GM12878 (cell line): Measurements from ENCODE around the gene ADGRL2. TPM values are rescaled to one million over a fixed set of nuclear protein-coding genes. Genes with fewer than 3 reads are reported as not detected.

Experiments
- ATAC-seq: fragments of 200-7000 bp; cut with Tn5 transposase; 3 replicates; pipeline ENCODE4 v1.9.1; 2020; ENCODE audit warnings: mild to moderate bottlenecking, moderate library complexity
- BruUV-seq: library from RNA; stranded (reverse); fragments of 400-500 nt; replicated peaks from 2 replicates; lab custom pipeline; 2021; lab: Mats Ljungman, UMichigan
- CTCF ChIA-PET: fragments of 300-600 bp; sonication (Branson Sonifier 250); formaldehyde crosslinking; extraction: SDS; loops from one replicate; lab custom pipeline; 2021; ENCODE audit warnings: inconsistent platforms; lab: Yijun Ruan, JAX
- POLR2A ChIA-PET: fragments of 350-600 bp; formaldehyde crosslinking; extraction: SDS; loops from one replicate; lab custom pipeline; 2021; ENCODE audit warnings: inconsistent platforms; lab: Charles Lee
- RAD21 ChIA-PET: fragments of 300-600 bp; sonication (Branson Sonifier 250); formaldehyde crosslinking; loops from one replicate; lab custom pipeline; 2023; ENCODE audit warnings: antibody characterized with exemption; ENCODE audit not compliant: unreplicated experiment; lab: Charles Lee
- SMC1A ChIA-PET: fragments of 300-600 bp; sonication (Branson Sonifier 250); formaldehyde crosslinking; loops from one replicate; lab custom pipeline; 2023; ENCODE audit not compliant: unreplicated experiment, uncharacterized antibody; lab: Charles Lee
- DNase-seq: peaks from one replicate; pipeline ENCODE4 v3.0.0-alpha.2; 2011; ENCODE audit warnings: low read depth, low spot score
- FAIRE-seq: peaks from 3 replicates; lab custom pipeline; 2011; peaks lifted over from hg19 to GRCh38; lab: Jason Lieb, UNC
- H2AFZ ChIP-seq: 2 replicates; pipeline ENCODE4 v1.6.0; 2011; ENCODE audit warnings: low read depth, low read length, control low read depth; ENCODE audit not compliant: control insufficient read depth
- H3K27ac ChIP-seq: 2 replicates; pipeline ENCODE4 v1.5.1; 2011; ENCODE audit warnings: control low read depth; ENCODE audit not compliant: control insufficient read depth, insufficient read depth
- H3K27me3 ChIP-seq, 2 experiments: replicated peaks in 1 of 2; 2 replicates each; pipeline versions ENCODE4 v1.6.0 to v1.6.1; 2011; ENCODE audit warnings: low read length in 1 of 2; ENCODE audit not compliant: control insufficient read depth in 2 of 2, insufficient read depth in 2 of 2
- H3K36me3 ChIP-seq, 2 experiments: 2 replicates each; pipeline ENCODE4 v1.5.1; 2011; ENCODE audit warnings: low read length in 1 of 2; ENCODE audit not compliant: control insufficient read depth in 2 of 2, insufficient read depth in 2 of 2
- H3K4me1 ChIP-seq: 2 replicates; pipeline ENCODE4 v1.6.1; 2011; ENCODE audit warnings: mild to moderate bottlenecking, low read length, moderate library complexity, mixed read lengths; ENCODE audit not compliant: control insufficient read depth, insufficient read depth
- H3K4me2 ChIP-seq: 2 replicates; pipeline ENCODE4 v1.6.0; 2011; ENCODE audit warnings: control low read depth; ENCODE audit not compliant: control insufficient read depth, insufficient read depth
- H3K4me3 ChIP-seq: fragments of 200-600 bp; sonication (generic); 2 replicates; pipeline ENCODE4 v1.5.1; 2016
- H3K79me2 ChIP-seq: 2 replicates; pipeline ENCODE4 v1.6.0; 2011; ENCODE audit warnings: low read length; ENCODE audit not compliant: control insufficient read depth, insufficient read depth
- H3K9ac ChIP-seq: 2 replicates; pipeline ENCODE4 v1.8.0; 2011; ENCODE audit warnings: low read length, control low read depth, mixed read lengths; ENCODE audit not compliant: control insufficient read depth, insufficient read depth
- H3K9me3 ChIP-seq: replicated peaks from 3 replicates; pipeline ENCODE4 v1.5.1; 2011; ENCODE audit warnings: mild to moderate bottlenecking, low read length; ENCODE audit not compliant: control insufficient read depth, insufficient read depth
- H4K20me1 ChIP-seq: 2 replicates; pipeline ENCODE4 v1.6.0; 2011; ENCODE audit not compliant: control insufficient read depth, insufficient read depth
- CBFB ChIP-seq: IDR thresholded peaks from 2 replicates; pipeline ENCODE4 v1.6.1; 2016; ENCODE audit warnings: antibody characterized with exemption, low read depth
- FOXM1 ChIP-seq: IDR thresholded peaks from 2 replicates; pipeline ENCODE4 v1.6.1; 2012; ENCODE audit warnings: low read depth, mild to moderate bottlenecking, inconsistent platforms, low read length, moderate library complexity
- HCFC1 ChIP-seq: fragments of 150-350 bp; IDR thresholded peaks from 2 replicates; pipeline ENCODE4 v1.6.1; 2014; ENCODE audit warnings: low read length
- JUND ChIP-seq: IDR thresholded peaks from 2 replicates; pipeline ENCODE4 v1.6.1; 2012; ENCODE audit warnings: low read depth, mild to moderate bottlenecking, low read length, improper control_type of control experiment, moderate library complexity
- RB1 ChIP-seq: fragments of 450-650 bp; formaldehyde crosslinking; IDR thresholded peaks from 2 replicates; pipeline ENCODE4 v1.6.1; 2017; ENCODE audit warnings: mild to moderate bottlenecking, borderline replicate concordance
- SMARCA5 ChIP-seq: fragments of 450-650 bp; IDR thresholded peaks from 2 replicates; pipeline ENCODE4 v1.6.1; 2017; ENCODE audit warnings: mild to moderate bottlenecking
- TCF7 ChIP-seq: IDR thresholded peaks from 2 replicates; pipeline ENCODE4 v1.6.1; 2014; ENCODE audit warnings: antibody characterized with exemption, borderline replicate concordance
- ZBED1 ChIP-seq: IDR thresholded peaks from 2 replicates; pipeline ENCODE4 v1.6.1; 2016; ENCODE audit warnings: borderline replicate concordance
- ZNF592 ChIP-seq: fragments of 450-650 bp; IDR thresholded peaks from 2 replicates; pipeline ENCODE4 v1.6.1; 2017; ENCODE audit warnings: mild to moderate bottlenecking, moderate library complexity
- WGBS: methylation state at CpG from one replicate; pipeline ENCODE4 v1.1.6; 2016; ENCODE audit warnings: low lambda C conversion rate; ENCODE audit not compliant: insufficient replicate concordance, insufficient coverage; ENCODE audit errors: missing lambda C conversion rate; 5-methylcytosine and 5-hydroxymethylcytosine counted together
- in situ Hi-C: fragments of 300-500 bp; cut with MboI; formaldehyde crosslinking; loops from 9 replicates; pipeline ENCODE4 v1.14.3; 2018; ENCODE audit warnings: mixed read lengths
- intact Hi-C: fragments of 100-400 bp; cut with micrococcal nuclease; formaldehyde crosslinking; loops from one replicate; pipeline ENCODE4 v1.14.2; 2022; ENCODE audit not compliant: unreplicated experiment
- polyA plus RNA-seq, 11 experiments: library from polyadenylated mRNA; depleted of rRNA in 4 of 11; unstranded in 6 of 11; stranded (reverse) in 5 of 11; fragments of >200 nt; fragmentation: Nextera tagmentation in 4 of 11; fragmentation: Illumina TruSeq in 1 of 11; extraction: Ambion mirVana in 4 of 11; extraction: Trizol in 1 of 11; gene quantifications; 1 replicate in 1 of 11; 2 replicates in 10 of 11; pipeline versions ENCODE4 v1.2.1 to v1.2.3, GENCODE V29; 2011 to 2016; ENCODE audit warnings: inconsistent platforms in 2 of 11, missing spikeins in 2 of 11, low read depth in 1 of 11
- total RNA-seq, 4 experiments: library from RNA; depleted of rRNA in 3 of 4; stranded (reverse); fragments of >200 nt in 3 of 4; fragmentation: Illumina TruSeq in 1 of 4; extraction: Trizol in 1 of 4; gene quantifications; 2 replicates each; pipeline versions ENCODE4 v1.2.1 to v1.2.3, GENCODE V29; 2013 to 2021

Gene ADGRL2
- total and polyA plus RNA-seq, 10 of the 15 experiments (the other 5 are each of a cell fraction or from before 2014, with no cell fraction given) = 0.03 to 13.6 (median 0.21) TPM

GRCh38 chr1:81912383-81912782 is 111.6 kb downstream of the ADGRL2 start (continued):
- TF ChIP-seq SMARCA5 = no peak
- no peak for TF ChIP-seq FOXM1
- TF ChIP-seq TCF7 = no peak
- TF ChIP-seq RB1 = no peak

GRCh38 chr1:81915937-81916336 is 115.2 kb downstream of the ADGRL2 start:
- no peak overlapping the region for H2AFZ ChIP-seq
- 1% methylated on average over 3 of the region's 3 CpGs for WGBS
- CTCF ChIA-PET = no interaction called here
- DNase-seq = no peak
- no peaks in the 10 kb centered on the region; a peak in 1 of 4 replicates for H3K27me3 ChIP-seq
- no peak for FAIRE-seq
- no peaks in the 10 kb centered on the region for H3K9me3 ChIP-seq
- no peaks in the 10 kb centered on the region for H4K20me1 ChIP-seq
- intact Hi-C loops = no loop called here
- H3K9ac ChIP-seq = no peak overlapping the region
- no peak overlapping the region for H3K27ac ChIP-seq
- H3K4me2 ChIP-seq = no peak overlapping the region
- ATAC-seq = no peak
- BruUV-seq = no TSS peak
- H3K4me1 ChIP-seq = no peaks in the 10 kb centered on the region
- H3K4me3 ChIP-seq = no peak overlapping the region
- no peaks in the 10 kb centered on the region for H3K36me3 ChIP-seq
- SMC1A ChIA-PET = no interaction called here
- TF ChIP-seq ZBED1 = no peak
- TF ChIP-seq ZNF592 = no peak
- no peak for TF ChIP-seq JUND
- no peak for TF ChIP-seq CBFB
- TF ChIP-seq HCFC1 = no peak
- TF ChIP-seq, all 136 proteins: peak for 0
- no peaks in the 10 kb centered on the region for H3K79me2 ChIP-seq
- ChIA-PET RAD21 (no interaction called here), POLR2A (no interaction called here)
- in situ Hi-C loops = no loop called here
